Measurements from ENCODE around the gene C8G.

C8G gene

DNA sequence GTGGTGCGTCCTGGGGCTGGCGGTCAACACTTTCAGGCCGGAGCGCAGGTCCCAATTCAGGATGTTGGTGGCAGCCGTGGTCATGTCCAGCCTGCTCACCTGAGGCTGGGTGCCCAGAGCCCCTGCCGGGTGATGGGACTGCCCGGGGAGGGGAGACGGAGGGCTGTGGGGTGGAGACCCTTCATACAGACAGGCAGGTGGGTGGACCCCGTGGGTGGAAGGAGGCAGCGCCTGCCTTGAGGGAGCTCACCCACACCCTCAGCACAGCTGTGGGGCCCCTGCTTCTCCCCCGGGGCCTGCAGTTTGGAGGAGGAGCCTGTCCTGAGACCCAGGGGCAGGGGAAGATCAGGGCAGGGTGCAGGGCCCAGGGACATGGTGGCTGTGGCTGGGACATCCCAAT is 25.3 kb downstream of the C8G start:
- DNase-seq = no peak

DNA sequence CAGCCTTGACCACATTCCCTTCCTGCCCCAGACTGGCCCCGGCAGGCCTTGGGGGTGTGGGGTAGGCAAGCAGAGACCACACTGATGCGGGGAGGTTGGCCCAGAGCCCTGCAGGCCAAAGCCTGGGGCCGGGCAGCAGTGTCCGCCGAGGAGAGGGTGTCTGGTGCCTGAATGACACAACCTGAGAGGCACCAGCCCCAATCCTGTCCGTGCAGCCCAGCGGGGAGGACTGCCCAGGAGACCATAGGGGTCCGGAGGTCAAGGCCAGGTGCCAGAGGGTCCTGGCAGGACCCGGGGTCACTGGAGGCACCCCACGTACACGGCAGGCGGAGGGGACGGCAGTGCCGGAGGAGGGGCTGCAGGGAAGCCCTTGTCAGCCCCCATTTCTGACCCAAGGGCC is 26.7 kb downstream of the C8G start:
- no peak for DNase-seq

DNA sequence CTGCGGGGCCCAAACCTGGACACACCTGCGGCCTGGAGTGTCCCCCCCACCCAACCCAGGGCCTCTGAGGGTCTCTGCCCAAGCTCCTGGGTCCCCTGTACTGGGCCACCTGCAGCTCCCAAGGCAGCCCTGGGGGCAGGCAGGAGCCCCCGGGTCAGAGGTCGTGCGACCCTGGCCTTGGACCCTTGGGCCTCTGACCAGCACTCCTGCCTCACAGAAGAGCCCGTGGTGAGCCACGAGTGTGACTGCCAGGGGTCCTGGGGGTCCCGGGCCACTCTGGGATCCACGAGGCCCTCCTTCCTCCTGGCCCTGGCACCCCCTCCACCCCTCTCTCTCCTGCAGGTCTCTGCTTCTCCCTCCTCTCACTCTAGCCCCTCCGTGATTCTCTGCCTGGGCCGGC is 27.3 kb downstream of the C8G start:
- no peak for DNase-seq

DNA sequence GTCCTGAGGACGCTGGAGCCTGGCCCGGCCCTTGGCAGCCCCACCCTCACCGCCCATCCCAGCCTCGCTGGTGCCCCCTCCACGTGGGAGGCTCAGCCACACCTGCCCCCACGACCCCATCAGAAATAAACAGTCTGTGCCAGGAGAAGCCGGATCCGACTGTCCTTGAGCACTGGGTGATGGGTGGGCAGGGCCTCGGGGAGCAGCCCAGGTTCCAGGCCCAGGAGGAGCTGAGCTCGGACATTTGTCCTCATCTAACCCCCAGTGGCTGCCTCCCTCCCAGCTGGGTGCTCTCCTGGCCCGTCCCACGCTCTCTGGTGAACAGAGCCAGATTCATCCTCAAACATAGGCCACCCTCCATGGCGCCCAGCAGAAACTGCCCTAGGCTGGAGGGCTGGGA is 27.7 kb downstream of the C8G start:
- DNase-seq = no peak

- no peak for DNase-seq
Observed at GRCh38 chr9:136973618-136974617, 28.9 kb downstream of the C8G start.

DNA sequence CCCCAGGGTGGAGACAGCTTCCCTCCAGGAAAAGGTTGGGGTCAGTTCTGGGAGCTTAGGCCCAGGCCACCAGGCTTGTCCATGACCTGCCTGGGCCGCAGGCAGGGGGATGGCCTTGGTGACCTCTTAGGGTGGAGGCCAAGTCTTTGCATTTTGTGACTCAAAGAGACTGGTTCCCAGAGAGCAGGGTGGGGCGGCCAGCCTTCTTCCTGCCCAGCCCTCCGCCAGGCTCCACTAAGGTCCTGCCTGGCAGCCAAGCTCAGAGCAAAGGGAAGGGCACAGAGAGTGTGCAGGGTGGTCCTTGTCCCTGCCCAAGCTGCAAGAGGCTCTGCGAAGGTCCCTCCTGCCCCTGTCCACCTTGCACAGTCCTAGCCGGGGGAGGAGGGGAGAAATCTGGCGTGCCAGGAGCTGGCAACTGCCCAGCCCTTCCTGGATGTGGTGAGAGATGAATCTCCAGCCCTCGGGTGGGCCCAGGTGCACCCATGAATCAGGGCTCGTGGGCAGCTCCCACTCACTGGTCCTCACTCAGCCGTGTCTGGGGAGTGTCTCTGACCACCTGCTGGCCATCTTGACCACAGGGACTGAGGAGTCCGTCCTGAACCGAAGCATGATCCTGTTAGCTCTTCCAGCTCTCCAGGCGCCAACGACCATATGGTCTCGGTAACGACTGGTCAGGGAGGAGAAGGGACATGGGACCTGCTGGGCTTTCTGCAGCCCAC is 29.9 kb downstream of the C8G start:
- DNase-seq = no peak

- peak; percentile 74 for DNase-seq
Observed at GRCh38 chr9:136975644-136976043, 30.6 kb downstream of the C8G start.

GRCh38 chr9:136977223-136977622 is 32.2 kb downstream of the C8G start, which contains the start of gene PTGDS:
PTGDS (plus strand) TSS chr9:136977504; CDS start chr9:136977579, 75 bp downstream.
- peak; percentile 97 for DNase-seq

- DNase-seq = peak; percentile 67
Observed at GRCh38 chr9:136977649-136978072, 32.6 kb downstream of the C8G start.

DNA sequence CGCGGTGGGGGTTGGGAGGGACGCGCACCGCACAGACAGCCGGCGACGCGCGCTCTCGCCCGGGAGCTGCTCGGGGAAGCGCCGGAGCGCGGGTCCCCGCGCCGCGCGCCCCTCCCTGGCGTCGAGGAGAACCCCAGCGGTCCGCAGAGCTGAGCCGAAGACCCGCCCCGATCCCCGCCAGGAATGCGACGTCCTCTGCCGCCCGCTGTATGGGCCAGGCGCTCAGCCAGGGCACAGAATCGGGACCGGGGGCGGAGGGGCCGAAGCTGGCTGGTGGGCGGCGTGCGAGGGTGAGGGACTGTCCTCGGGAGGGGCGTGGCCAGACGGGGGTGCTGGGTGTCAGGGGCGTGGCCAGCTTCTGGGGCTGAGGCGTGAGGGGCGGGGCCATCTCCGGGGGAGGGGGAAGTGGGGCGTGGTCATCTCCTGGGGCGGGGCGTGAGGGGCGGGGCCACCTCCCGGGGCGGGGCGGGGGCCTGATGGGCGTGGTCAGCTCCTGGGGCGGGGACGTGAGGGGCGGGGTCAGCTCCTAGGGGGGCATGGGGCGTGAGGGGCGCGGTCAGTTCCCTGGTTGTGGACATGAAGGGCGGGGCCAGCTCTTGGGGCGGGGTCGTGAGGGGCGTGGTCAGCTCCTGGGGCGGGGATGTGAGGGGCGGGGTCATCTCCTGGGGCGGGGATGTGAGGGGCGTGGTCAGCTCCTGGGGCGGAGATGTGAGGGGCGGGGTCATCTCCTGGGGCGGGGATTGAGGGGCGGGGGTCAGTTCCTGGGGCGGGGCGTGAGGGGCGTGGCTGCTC is 33.2 kb downstream of the C8G start:
- peak; percentile 89 for DNase-seq

DNA sequence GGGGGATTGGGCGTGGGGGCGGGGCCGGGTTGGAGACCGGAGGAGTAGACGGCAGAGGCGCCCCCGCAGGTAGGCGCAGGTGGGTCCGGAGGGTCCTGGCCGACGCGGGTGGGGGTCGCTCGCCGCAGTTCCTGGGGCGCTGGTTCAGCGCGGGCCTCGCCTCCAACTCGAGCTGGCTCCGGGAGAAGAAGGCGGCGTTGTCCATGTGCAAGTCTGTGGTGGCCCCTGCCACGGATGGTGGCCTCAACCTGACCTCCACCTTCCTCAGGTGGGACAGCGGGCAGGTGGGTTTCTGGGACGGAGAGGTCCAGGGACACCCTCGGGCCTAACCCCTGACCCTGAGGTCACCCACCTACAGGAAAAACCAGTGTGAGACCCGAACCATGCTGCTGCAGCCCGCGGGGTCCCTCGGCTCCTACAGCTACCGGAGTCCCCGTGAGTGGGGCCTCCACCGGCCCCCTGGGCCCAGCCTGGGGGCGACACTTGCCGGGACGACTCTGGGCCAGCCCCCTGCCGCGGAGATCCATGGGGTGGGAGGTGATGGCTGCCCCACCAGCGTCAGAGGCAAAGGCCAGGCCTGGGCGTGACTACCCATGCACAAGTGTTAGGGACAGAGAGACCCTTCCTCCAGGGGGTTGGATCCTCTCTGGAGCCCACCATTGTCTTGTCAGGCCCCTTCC is 34.0 kb downstream of the C8G start:
- DNase-seq = no peak

GRCh38 chr9:136979769-136980587 is 34.9 kb downstream of the C8G start:
- DNase-seq = no peak

GRCh38 chr9:136980669-136981478 is 35.8 kb downstream of the C8G start:
- no peak for DNase-seq

DNA sequence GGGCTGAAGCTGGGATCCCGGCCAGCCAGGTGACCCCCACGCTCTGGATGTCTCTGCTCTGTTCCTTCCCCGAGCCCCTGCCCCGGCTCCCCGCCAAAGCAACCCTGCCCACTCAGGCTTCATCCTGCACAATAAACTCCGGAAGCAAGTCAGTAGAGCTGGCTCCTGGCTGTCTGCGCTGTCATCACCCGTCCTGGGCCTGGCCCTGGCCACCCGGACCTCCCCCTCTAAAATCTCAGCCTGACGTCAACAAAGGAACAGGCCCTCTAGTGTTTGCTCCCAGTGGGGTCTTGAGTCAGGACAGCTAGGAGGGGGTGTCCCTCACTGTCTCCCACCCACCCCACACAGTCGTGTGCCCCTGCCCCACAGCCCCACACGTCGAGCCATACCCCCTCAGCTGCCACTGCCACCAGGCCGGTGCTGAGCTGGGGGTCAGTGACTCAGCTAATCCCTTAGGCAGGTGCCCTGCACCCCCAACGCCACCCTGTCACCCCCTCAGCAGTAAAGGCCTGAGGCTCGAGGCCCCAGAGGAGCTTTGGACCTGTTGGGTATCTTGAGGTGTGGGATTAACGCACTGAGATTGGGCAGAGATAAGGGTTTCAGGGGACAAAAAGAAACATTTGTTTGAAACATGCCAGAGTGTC is 36.7 kb downstream of the C8G start:
- DNase-seq = peak; percentile 69

DNA sequence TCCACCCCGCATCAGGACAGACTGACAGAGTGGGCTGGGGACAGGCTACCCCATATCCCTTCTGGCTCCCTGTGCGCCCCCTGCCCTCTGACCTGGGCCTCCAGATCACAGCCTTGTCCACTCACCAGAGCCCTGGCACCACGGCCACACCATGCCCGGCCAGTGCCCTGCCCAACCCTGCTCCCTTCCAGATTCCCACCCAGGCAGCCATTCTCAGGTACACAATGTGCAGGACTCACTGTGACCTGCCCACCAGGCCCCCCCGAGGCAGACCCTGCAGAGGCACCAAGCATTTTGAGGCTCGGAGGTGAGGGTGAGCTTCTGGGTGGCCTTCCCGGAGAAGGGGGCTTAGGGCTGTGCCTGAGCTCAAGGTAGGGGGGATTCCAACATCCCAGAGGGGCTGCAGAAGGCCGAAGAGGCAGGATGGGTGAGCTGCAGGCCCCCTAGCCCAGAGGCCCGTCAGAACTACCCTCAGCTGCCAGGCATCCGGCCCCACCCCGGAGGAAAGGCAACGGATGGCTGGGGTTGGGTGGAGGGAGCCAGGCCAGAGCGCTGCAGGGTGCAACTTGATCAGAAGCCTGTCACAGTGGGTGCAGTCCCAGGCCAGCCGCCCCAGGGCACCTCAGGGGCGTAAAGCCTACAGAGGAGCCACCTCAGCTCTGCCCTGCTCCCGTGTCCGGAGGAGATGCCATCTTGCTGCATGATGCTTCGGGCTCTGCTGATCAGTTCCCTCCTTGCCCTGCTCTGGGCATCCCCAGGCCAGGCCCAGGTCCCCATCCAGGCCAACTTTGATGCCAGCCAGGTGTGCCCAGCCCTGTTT is 37.4 kb downstream of the C8G start, which contains the start of gene LCNL1:
LCNL1 (plus strand) TSS at position 762 of the 820 bp plus-strand sequence. CDS start 594 bp downstream, outside the sequence.
- peak; percentile 64 for DNase-seq

DNA sequence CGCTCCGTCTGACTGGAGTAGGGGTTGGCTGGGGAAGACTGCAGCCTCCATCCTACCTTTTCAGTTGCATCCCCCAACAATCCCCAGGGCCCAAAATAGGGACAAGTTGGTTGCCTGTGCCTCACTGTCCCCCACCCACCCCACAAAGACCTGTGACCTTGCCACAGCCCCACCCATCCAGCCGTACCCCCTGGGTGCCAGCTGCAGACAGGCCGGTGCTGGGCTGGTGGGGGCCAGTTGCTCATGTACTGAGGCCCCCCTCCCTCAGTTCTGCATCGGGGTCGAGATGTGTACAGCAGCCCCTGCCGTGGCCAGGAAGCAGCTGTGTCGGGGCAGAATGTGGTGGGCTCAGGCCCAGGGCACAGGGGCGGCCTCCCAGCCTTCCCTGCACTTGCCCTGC is 38.1 kb downstream of the C8G start:
- no peak for DNase-seq

DNA sequence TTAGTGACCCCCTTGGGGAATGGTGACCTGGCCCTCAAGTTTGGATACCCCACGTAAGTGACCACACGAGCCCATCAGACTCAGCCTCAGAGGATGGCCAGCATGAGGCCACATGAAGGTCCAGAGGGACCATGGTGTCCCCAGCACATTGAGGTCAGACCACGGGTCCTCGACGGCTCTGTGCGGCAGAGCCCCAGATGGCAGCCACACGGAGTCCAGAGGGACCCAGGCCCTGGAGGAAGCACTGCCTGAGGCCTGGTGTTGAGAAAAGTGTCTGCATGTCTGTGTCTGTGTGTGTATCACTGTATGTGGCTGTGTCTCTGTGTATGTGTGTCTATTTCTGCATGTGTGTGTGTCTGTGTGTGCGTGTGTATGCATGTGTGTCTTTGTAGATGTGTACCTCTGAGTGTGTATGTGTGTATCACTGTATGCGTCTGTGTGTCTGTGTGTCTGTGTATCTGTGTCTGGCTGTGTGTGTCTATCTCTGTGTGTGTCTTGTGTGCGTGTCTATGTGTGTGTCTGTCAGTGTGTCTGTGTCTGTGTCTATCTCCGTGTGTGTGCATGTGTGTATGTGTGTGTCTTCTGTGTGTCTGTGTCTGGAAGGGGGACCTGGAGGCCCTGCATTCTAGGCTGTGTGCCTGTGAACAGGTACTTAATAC is 38.7 kb downstream of the C8G start:
- no peak for DNase-seq

DNA sequence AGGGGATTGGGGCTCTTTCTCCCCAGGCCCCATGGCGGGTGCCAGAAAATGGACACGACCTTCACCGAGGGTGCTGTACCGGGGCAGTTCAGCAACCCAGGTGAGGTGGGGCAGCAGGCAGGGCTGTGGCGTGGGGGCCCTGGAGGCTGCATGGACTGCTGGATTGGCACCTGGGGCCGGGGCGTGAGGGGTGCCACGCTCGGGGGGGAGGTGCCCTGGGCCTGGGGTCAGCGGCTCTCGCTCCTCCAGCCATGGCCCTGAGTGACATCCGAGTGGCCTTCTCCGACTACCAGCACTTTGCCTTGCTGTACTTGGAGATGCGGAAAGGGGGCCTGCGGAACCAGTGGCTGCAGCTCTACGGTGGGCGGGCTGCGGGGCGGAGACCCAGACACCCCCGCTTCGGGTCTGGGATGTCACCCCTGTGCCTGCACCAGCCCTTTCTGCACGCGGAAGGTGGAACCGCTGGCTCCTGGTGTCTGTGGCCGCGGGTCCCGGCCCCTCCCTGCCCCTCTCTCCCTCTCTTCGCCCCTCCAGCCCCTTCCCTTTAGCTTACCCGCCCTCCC is 39.5 kb downstream of the C8G start:
- DNase-seq = no peak
